ENCODE results near the gene CACNB3. TPM values are rescaled to one million over a fixed set of nuclear protein-coding genes. Genes with fewer than 3 reads are reported as not detected.

The CACNB3 gene
- total RNA-seq, 2 donors from 2014 or later: 40.6 to 59.9 TPM

DNA sequence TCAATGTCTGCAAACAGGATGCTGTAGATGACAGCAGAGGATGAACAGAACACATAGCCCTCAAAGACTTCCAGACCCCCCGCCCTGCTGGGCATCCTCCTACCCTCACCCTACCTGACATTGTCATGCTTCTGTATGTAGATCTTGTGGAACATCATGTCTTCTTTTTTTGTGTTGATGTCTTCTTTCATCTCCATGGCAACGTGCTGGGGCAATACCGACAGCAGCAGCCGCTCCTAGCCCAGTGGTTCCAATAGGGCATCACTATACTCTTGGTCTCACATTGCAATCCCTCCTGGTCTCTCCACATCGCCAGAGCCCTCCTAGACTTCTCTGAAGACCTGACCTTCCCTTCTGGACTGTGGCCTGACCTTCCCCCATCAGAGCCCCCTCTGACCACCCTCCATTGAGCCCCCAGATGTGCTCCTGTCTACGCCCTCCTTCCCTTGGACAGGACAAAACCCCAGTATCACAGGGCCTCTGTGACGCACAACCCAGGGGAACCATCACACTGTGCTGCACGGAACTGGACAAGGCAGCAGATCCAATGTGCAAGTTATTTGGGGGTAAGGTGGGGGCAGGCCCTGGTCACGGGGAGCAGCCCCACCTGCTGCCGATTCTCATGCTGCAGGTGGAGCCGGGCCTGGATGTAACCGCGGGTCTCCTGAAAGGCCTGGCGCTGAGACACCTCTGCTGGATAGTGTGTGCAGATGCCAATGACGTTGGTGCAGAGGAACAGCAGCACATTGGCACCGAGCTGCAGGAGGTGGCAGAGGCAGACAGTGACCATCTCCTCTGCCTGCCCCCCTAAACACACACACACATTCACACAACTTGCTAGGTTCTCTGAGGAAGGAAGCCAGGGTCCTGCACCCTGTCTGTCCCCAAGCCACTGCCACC lies 40.5 kb upstream of the CACNB3 start:
- Mint-ChIP-seq H3K27ac (no peak overlapping the region), H3K9me3 (no peaks in the 10 kb centered on the region), H3K4me3 (no peak overlapping the region), H3K27me3 (ENCODE audit: insufficient read depth) (no peaks in the 10 kb centered on the region), H3K36me3 (ENCODE audit: low read depth) (peaks cover 44% of the 10 kb centered on the region), H3K4me1 (no peaks in the 10 kb centered on the region)
- Histone ChIP-seq H3K9ac (ENCODE audit: extremely low read depth, low read length, poor library complexity, severe bottlenecking) (no peak overlapping the region), H3K9me3 (ENCODE audit: control insufficient read depth, low read length) (no peaks in the 10 kb centered on the region), H3K27me3 (ENCODE audit: control insufficient read depth, insufficient read depth, low read length, poor library complexity, severe bottlenecking) (no peaks in the 10 kb centered on the region), H3K4me3 (ENCODE audit: low read length) (no peak overlapping the region), H3K27ac (ENCODE audit: low read depth, low read length) (no peak overlapping the region), H3K36me3 (ENCODE audit: control insufficient read depth, insufficient read depth, low read length) (peaks cover 33% of the 10 kb centered on the region), H3K4me1 (ENCODE audit: control insufficient read depth, insufficient read depth, low read length) (no peaks in the 10 kb centered on the region)
- DNase-seq: no peak
- 83 to 89% methylated on average over 7 to 16 of the region's 16 CpGs for whole genome bisulfite sequencing, 2 experiments (ENCODE audit: insufficient coverage in 1 of 2, insufficient read length in 1 of 2)
- TF ChIP-seq, protein P1, sequence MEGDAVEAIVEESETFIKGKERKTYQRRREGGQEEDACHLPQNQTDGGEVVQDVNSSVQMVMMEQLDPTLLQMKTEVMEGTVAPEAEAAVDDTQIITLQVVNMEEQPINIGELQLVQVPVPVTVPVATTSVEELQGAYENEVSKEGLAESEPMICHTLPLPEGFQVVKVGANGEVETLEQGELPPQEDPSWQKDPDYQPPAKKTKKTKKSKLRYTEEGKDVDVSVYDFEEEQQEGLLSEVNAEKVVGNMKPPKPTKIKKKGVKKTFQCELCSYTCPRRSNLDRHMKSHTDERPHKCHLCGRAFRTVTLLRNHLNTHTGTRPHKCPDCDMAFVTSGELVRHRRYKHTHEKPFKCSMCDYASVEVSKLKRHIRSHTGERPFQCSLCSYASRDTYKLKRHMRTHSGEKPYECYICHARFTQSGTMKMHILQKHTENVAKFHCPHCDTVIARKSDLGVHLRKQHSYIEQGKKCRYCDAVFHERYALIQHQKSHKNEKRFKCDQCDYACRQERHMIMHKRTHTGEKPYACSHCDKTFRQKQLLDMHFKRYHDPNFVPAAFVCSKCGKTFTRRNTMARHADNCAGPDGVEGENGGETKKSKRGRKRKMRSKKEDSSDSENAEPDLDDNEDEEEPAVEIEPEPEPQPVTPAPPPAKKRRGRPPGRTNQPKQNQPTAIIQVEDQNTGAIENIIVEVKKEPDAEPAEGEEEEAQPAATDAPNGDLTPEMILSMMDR (conservative IDR thresholded peaks at IDR 0.05): no peak

DNA sequence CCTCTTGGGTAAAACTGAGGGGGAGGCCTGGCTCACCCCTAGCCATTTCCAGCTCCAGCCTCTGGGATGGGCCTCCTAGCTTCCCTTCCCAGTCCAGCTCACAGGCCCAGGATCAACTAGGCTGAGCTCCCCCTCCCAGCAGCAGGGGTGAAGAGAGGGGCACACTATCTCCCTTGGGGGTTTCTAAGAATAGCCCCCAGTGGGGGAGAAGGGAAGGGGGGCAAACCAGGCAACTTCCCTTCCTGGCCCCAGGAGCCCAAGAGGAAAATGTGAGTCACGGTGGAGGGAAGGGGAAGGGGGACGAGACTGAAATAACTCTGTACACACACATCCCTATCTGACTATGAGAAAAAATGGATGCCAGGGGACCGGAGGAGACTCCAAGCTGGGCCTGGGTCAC lies 38.4 kb upstream of the CACNB3 start:
- no peak for DNase-seq

DNA sequence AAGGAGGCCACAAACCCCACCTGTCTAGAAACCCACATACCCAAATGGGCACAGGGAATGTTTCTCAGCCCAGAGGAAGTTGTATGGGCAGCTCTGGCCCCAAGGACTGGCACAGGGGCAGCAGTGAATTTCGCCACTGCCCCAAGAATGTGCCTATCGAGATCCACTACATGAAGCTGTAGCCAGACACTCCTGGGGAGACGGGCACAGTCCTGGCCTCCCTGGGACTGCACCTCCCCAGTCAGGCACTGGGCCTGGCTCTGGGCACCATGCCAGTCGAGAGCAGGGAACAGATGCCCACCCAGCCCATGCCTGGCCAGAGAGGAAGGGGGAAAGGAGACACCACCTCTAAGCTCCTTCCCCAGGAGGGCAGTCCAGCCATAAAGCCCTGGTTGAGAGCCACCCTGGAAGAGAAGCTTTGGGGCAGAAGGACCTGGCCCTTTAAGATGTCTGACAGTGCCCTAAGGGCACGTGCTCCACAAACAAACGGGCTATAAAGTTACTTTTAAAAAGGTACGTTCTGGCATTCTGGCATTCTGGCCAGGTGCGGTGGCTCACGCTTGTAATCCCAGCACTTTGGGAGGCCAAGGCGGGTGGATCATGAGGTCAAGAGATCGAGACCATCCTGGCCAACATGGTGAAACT lies 37.8 kb upstream of the CACNB3 start:
- Mint-ChIP-seq H3K27ac (no peak overlapping the region), H3K4me3 (no peak overlapping the region), H3K4me1 (no peaks in the 10 kb centered on the region), H3K36me3 (ENCODE audit: low read depth) (peaks cover 28% of the 10 kb centered on the region), H3K27me3 (ENCODE audit: insufficient read depth) (peaks cover 1% of the 10 kb centered on the region), H3K9me3 (no peaks in the 10 kb centered on the region)
- Histone ChIP-seq H3K36me3 (ENCODE audit: control insufficient read depth, insufficient read depth, low read length) (peaks cover 8% of the 10 kb centered on the region), H3K27me3 (ENCODE audit: control insufficient read depth, insufficient read depth, low read length, poor library complexity, severe bottlenecking) (no peaks in the 10 kb centered on the region), H3K9ac (ENCODE audit: extremely low read depth, low read length, poor library complexity, severe bottlenecking) (no peak overlapping the region), H3K9me3 (ENCODE audit: control insufficient read depth, low read length) (no peaks in the 10 kb centered on the region), H3K27ac (ENCODE audit: low read depth, low read length) (no peak overlapping the region), H3K4me3 (ENCODE audit: low read length) (no peak overlapping the region), H3K4me1 (ENCODE audit: control insufficient read depth, insufficient read depth, low read length) (no peaks in the 10 kb centered on the region)
- TF ChIP-seq, protein P1 (conservative IDR thresholded peaks at IDR 0.05): no peak
- WGBS, 2 experiments (ENCODE audit: insufficient coverage in 1 of 2, insufficient read length in 1 of 2): 85 to 91% methylated on average over 10 to 11 of the region's 11 CpGs
- no peak for DNase-seq

More for the DNA sequence above, 38.4 kb upstream of the CACNB3 start:
- TF ChIP-seq, protein P1 (conservative IDR thresholded peaks at IDR 0.05): no peak
- Histone ChIP-seq H3K27ac (ENCODE audit: low read depth, low read length) (no peak overlapping the region), H3K36me3 (ENCODE audit: control insufficient read depth, insufficient read depth, low read length) (peaks cover 14% of the 10 kb centered on the region), H3K4me3 (ENCODE audit: low read length) (no peak overlapping the region), H3K9me3 (ENCODE audit: control insufficient read depth, low read length) (no peaks in the 10 kb centered on the region), H3K27me3 (ENCODE audit: control insufficient read depth, insufficient read depth, low read length, poor library complexity, severe bottlenecking) (no peaks in the 10 kb centered on the region), H3K4me1 (ENCODE audit: control insufficient read depth, insufficient read depth, low read length) (no peaks in the 10 kb centered on the region), H3K9ac (ENCODE audit: extremely low read depth, low read length, poor library complexity, severe bottlenecking) (no peak overlapping the region)
- WGBS, 2 experiments (ENCODE audit: insufficient coverage in 1 of 2, insufficient read length in 1 of 2): 93 to 100% methylated on average over 1 of the region's 3 CpGs
- H3K27me3 Mint-ChIP-seq (ENCODE audit: insufficient read depth): no peaks in the 10 kb centered on the region
- no peaks in the 10 kb centered on the region for H3K9me3 Mint-ChIP-seq
- no peak overlapping the region for H3K27ac Mint-ChIP-seq
- no peaks in the 10 kb centered on the region for H3K4me1 Mint-ChIP-seq
- peaks cover 32% of the 10 kb centered on the region for H3K36me3 Mint-ChIP-seq (ENCODE audit: low read depth)
- no peak overlapping the region for H3K4me3 Mint-ChIP-seq
